ENCODE measurements around the gene FTMT.

Gene FTMT

DNA sequence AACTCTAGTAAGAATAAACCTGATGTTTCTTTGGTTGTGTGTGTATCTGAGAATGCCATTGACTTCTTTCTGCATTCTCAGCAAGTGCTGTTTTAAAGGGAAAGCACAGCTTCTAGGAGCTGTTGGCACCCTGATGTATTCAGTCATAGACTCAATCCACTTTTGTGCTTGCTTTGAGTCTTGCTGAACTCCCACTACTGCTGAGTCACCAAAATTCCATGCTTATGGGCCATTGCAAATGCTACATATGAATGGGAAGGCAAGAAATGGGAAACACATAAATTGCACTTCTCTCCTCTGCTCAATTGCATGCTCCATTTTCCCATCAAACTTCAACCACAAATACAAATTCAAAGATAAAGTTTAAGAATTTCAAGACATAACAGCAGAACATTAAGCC, 9.8 kb upstream of the FTMT start:
- no peak for ATAC-seq
- TF ChIP-seq OSR1 (CRISPR knock-in tag; IDR thresholded peaks at IDR 0.05) = no peak
- TF ChIP-seq TOX (CRISPR knock-in tag; IDR thresholded peaks at IDR 0.05; ENCODE audit: borderline replicate concordance) = no peak
- no peak for TF ChIP-seq BACH2 (CRISPR knock-in tag; IDR thresholded peaks at IDR 0.05; ENCODE audit: borderline replicate concordance)
- TF ChIP-seq, protein P1, sequence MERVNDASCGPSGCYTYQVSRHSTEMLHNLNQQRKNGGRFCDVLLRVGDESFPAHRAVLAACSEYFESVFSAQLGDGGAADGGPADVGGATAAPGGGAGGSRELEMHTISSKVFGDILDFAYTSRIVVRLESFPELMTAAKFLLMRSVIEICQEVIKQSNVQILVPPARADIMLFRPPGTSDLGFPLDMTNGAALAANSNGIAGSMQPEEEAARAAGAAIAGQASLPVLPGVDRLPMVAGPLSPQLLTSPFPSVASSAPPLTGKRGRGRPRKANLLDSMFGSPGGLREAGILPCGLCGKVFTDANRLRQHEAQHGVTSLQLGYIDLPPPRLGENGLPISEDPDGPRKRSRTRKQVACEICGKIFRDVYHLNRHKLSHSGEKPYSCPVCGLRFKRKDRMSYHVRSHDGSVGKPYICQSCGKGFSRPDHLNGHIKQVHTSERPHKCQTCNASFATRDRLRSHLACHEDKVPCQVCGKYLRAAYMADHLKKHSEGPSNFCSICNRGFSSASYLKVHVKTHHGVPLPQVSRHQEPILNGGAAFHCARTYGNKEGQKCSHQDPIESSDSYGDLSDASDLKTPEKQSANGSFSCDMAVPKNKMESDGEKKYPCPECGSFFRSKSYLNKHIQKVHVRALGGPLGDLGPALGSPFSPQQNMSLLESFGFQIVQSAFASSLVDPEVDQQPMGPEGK (CRISPR knock-in tag; IDR thresholded peaks at IDR 0.05; ENCODE audit: borderline replicate concordance) = no peak
- TF ChIP-seq, protein P2, sequence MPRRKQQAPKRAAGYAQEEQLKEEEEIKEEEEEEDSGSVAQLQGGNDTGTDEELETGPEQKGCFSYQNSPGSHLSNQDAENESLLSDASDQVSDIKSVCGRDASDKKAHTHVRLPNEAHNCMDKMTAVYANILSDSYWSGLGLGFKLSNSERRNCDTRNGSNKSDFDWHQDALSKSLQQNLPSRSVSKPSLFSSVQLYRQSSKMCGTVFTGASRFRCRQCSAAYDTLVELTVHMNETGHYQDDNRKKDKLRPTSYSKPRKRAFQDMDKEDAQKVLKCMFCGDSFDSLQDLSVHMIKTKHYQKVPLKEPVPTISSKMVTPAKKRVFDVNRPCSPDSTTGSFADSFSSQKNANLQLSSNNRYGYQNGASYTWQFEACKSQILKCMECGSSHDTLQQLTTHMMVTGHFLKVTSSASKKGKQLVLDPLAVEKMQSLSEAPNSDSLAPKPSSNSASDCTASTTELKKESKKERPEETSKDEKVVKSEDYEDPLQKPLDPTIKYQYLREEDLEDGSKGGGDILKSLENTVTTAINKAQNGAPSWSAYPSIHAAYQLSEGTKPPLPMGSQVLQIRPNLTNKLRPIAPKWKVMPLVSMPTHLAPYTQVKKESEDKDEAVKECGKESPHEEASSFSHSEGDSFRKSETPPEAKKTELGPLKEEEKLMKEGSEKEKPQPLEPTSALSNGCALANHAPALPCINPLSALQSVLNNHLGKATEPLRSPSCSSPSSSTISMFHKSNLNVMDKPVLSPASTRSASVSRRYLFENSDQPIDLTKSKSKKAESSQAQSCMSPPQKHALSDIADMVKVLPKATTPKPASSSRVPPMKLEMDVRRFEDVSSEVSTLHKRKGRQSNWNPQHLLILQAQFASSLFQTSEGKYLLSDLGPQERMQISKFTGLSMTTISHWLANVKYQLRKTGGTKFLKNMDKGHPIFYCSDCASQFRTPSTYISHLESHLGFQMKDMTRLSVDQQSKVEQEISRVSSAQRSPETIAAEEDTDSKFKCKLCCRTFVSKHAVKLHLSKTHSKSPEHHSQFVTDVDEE (CRISPR knock-in tag; IDR thresholded peaks at IDR 0.05) = no peak
- no peak for TF ChIP-seq GLIS3 (CRISPR knock-in tag; IDR thresholded peaks at IDR 0.05)
- TF ChIP-seq TCF4 (CRISPR knock-in tag; IDR thresholded peaks at IDR 0.05; ENCODE audit: borderline replicate concordance) = no peak
- no peak for TF ChIP-seq ARNTL (CRISPR knock-in tag; IDR thresholded peaks at IDR 0.05; ENCODE audit: borderline replicate concordance, low read depth)
- TF ChIP-seq PPARA (CRISPR knock-in tag; IDR thresholded peaks at IDR 0.05; ENCODE audit: borderline replicate concordance) = no peak
- TF ChIP-seq ZNF8 (CRISPR knock-in tag; IDR thresholded peaks at IDR 0.05) = no peak
- no peak for TF ChIP-seq ESRRG (CRISPR knock-in tag; IDR thresholded peaks at IDR 0.05)
- no peak for TF ChIP-seq ZFP3 (CRISPR knock-in tag; IDR thresholded peaks at IDR 0.05)
- no peak for TF ChIP-seq ZFP30 (CRISPR knock-in tag; IDR thresholded peaks at IDR 0.05)
- no peak for TF ChIP-seq ISL1 (CRISPR knock-in tag; IDR thresholded peaks at IDR 0.05)
- TF ChIP-seq ZC3H10 (CRISPR knock-in tag; IDR thresholded peaks at IDR 0.05) = no peak
- TF ChIP-seq, protein P3, sequence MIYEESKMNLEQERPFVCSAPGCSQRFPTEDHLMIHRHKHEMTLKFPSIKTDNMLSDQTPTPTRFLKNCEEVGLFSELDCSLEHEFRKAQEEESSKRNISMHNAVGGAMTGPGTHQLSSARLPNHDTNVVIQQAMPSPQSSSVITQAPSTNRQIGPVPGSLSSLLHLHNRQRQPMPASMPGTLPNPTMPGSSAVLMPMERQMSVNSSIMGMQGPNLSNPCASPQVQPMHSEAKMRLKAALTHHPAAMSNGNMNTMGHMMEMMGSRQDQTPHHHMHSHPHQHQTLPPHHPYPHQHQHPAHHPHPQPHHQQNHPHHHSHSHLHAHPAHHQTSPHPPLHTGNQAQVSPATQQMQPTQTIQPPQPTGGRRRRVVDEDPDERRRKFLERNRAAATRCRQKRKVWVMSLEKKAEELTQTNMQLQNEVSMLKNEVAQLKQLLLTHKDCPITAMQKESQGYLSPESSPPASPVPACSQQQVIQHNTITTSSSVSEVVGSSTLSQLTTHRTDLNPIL (CRISPR knock-in tag; IDR thresholded peaks at IDR 0.05; ENCODE audit: low read depth) = no peak
- no peak for TF ChIP-seq ZNF565 (CRISPR knock-in tag; conservative IDR thresholded peaks at IDR 0.05; ENCODE audit: low read depth)
- no peak for TF ChIP-seq ZNF70 (CRISPR knock-in tag; IDR thresholded peaks at IDR 0.05)
- TF ChIP-seq RARB (CRISPR knock-in tag; IDR thresholded peaks at IDR 0.05) = no peak
- TF ChIP-seq, protein P4, sequence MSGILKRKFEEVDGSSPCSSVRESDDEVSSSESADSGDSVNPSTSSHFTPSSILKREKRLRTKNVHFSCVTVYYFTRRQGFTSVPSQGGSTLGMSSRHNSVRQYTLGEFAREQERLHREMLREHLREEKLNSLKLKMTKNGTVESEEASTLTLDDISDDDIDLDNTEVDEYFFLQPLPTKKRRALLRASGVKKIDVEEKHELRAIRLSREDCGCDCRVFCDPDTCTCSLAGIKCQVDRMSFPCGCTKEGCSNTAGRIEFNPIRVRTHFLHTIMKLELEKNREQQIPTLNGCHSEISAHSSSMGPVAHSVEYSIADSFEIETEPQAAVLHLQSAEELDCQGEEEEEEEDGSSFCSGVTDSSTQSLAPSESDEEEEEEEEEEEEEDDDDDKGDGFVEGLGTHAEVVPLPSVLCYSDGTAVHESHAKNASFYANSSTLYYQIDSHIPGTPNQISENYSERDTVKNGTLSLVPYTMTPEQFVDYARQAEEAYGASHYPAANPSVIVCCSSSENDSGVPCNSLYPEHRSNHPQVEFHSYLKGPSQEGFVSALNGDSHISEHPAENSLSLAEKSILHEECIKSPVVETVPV (CRISPR knock-in tag; IDR thresholded peaks at IDR 0.05) = no peak

DNA sequence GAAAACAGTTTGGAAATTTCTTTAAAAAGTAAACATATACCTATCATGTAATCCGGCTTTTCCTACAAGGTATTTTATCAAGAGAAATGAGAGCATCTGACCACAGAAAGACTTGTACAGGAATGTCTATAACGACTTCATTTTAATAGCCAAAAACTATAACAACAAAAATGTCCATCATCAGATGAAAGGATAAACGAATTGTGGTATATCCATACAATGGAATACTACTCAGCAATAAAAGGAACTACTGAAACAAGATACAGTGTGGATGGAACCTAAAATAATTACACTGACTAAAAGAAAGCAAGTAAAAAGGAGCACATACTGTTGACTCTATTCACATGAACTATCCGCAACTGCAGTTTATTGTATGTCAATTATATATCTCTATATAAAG, 1.4 kb upstream of the FTMT start:
- ATAC-seq = no peak
- TF ChIP-seq ZNF8 (CRISPR knock-in tag; IDR thresholded peaks at IDR 0.05) = peak; percentile 96
- no peak for TF ChIP-seq ZC3H10 (CRISPR knock-in tag; IDR thresholded peaks at IDR 0.05)

DNA sequence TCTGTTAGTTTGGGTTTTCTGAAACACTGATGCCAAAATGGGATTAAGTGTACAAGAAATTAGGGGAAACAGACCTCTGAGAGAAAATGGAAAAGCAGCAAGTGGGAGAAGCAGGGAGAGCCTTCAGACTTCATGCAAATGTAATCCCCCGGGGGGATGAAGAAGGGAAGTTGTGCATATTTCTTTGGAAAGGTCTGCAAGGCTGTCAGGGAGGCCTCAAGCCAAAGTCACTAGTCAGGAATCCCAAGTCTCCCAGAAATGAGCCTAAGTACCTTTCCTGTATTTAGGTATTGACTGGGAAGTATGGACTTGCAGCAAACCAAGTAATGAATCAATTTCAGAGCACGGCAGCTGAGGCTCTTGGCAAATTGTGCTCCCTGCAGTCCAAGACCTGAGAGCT, 2.2 kb downstream of the FTMT start:
- TF ChIP-seq ARNTL (CRISPR knock-in tag; IDR thresholded peaks at IDR 0.05; ENCODE audit: borderline replicate concordance, low read depth) = no peak
- TF ChIP-seq PPARA (CRISPR knock-in tag; IDR thresholded peaks at IDR 0.05; ENCODE audit: borderline replicate concordance) = no peak
- TF ChIP-seq CSDC2 (CRISPR knock-in tag; IDR thresholded peaks at IDR 0.05) = no peak
- TF ChIP-seq, protein P3 (CRISPR knock-in tag; IDR thresholded peaks at IDR 0.05; ENCODE audit: low read depth) = no peak
- no peak for TF ChIP-seq ZNF70 (CRISPR knock-in tag; IDR thresholded peaks at IDR 0.05)
- TF ChIP-seq ISL1 (CRISPR knock-in tag; IDR thresholded peaks at IDR 0.05) = no peak
- TF ChIP-seq ESRRG (CRISPR knock-in tag; IDR thresholded peaks at IDR 0.05) = no peak
- no peak for TF ChIP-seq ZNF565 (CRISPR knock-in tag; conservative IDR thresholded peaks at IDR 0.05; ENCODE audit: low read depth)
- no peak for TF ChIP-seq OSR1 (CRISPR knock-in tag; IDR thresholded peaks at IDR 0.05)
- no peak for TF ChIP-seq SNAI2 (CRISPR knock-in tag; IDR thresholded peaks at IDR 0.05)
- no peak for TF ChIP-seq ZNF8 (CRISPR knock-in tag; IDR thresholded peaks at IDR 0.05)
- TF ChIP-seq, protein P4 (CRISPR knock-in tag; IDR thresholded peaks at IDR 0.05) = no peak
- no peak for TF ChIP-seq TCF4 (CRISPR knock-in tag; IDR thresholded peaks at IDR 0.05; ENCODE audit: borderline replicate concordance)
- TF ChIP-seq BACH2 (CRISPR knock-in tag; IDR thresholded peaks at IDR 0.05; ENCODE audit: borderline replicate concordance) = no peak
- no peak for TF ChIP-seq ZFP30 (CRISPR knock-in tag; IDR thresholded peaks at IDR 0.05)
- no peak for ATAC-seq
